SJCRH30 (cell line): ENCODE data around the gene GNAS-AS1. TPM values are rescaled to one million over a fixed set of nuclear protein-coding genes. Genes with fewer than 3 reads are reported as not detected.

Source experiments
- total RNA-seq: library from RNA; depleted of rRNA; stranded (reverse); fragments of >200 nt; shearing (Covaris generic); gene quantifications from 2 replicates; pipeline ENCODE4 v1.2.3, GENCODE V29; 2014; rRNA removed

Gene GNAS-AS1
- total RNA-seq, 1 experiment from 2014 or later: not detected

Other genes starting within 250 kb of the GNAS-AS1 start
- gene STX16, start 199.6 kb downstream of the GNAS-AS1 start, total RNA-seq: 28.4 and 38.0 TPM in 2 replicates
- gene NPEPL1, start 158.1 kb downstream of the GNAS-AS1 start, total RNA-seq: 3.9 and 6.3 TPM in 2 replicates
- gene GNAS, start 1.8 kb upstream of the GNAS-AS1 start, total RNA-seq: 2,094 and 2,122 TPM in 2 replicates
- 239 and 255 TPM in 2 replicates for gene NELFCD, start 130.4 kb upstream of the GNAS-AS1 start, total RNA-seq
- gene CTSZ, start 156.4 kb upstream of the GNAS-AS1 start, total RNA-seq: not detected in 2 replicates
- gene TUBB1, start 168.5 kb upstream of the GNAS-AS1 start, total RNA-seq: 0.03 TPM in 1 of 2 replicates, not detected in the other
- 124 and 133 TPM in 2 replicates for gene ATP5F1E, start 181.4 kb upstream of the GNAS-AS1 start, total RNA-seq
- 298 and 331 TPM in 2 replicates for gene PRELID3B, start 191.9 kb upstream of the GNAS-AS1 start, total RNA-seq